GM23338 (cell line): ENCODE measurements around the gene PTP4A2. TPM values are rescaled to one million over a fixed set of nuclear protein-coding genes. Genes with fewer than 3 reads are reported as not detected.

Experiments
- ATAC-seq: fragments of 200-7000 bp; cut with Tn5 transposase; 3 replicates; pipeline ENCODE4 v1.9.1; 2020
- DNase-seq: peaks from one replicate; pipeline ENCODE4 v3.0.0-alpha.2; 2015; ENCODE audit warnings: low spot score
- H2AFZ ChIP-seq: fragments of 200-600 bp; sonication (generic); 2 replicates; pipeline ENCODE4 v1.8.0; 2016; ENCODE audit warnings: antibody characterized with exemption, mild to moderate bottlenecking, moderate library complexity
- H3F3A ChIP-seq: fragments of 200-600 bp; sonication (generic); replicated peaks from 2 replicates; pipeline ENCODE4 v1.8.0; 2017; ENCODE audit warnings: antibody characterized with exemption, mixed run types, low read depth
- H3K27ac ChIP-seq: fragments of 200-600 bp; sonication (generic); 2 replicates; pipeline ENCODE4 v1.6.1; 2016; ENCODE audit warnings: low read depth
- H3K27me3 ChIP-seq: fragments of 200-600 bp; sonication (generic); 2 replicates; pipeline ENCODE4 v1.8.0; 2016; ENCODE audit warnings: mild to moderate bottlenecking, mixed run types, moderate library complexity; ENCODE audit not compliant: insufficient read depth
- H3K36me3 ChIP-seq: fragments of 200-600 bp; sonication (generic); 2 replicates; pipeline ENCODE4 v1.8.0; 2016; ENCODE audit warnings: mild to moderate bottlenecking; ENCODE audit not compliant: insufficient read depth
- H3K4me1 ChIP-seq: fragments of 200-600 bp; sonication (generic); 2 replicates; pipeline ENCODE4 v1.8.0; 2016; ENCODE audit warnings: mild to moderate bottlenecking, moderate library complexity; ENCODE audit not compliant: insufficient read depth
- H3K4me2 ChIP-seq: fragments of 200-600 bp; sonication (generic); 2 replicates; pipeline ENCODE4 v1.7.1; 2017; ENCODE audit warnings: mixed run types
- H3K4me3 ChIP-seq: fragments of 200-600 bp; sonication (generic); 2 replicates; pipeline ENCODE4 v1.6.1; 2016; ENCODE audit warnings: mixed run types
- H3K79me2 ChIP-seq: fragments of 200-600 bp; sonication (generic); replicated peaks from 2 replicates; pipeline ENCODE4 v1.8.0; 2017; ENCODE audit warnings: mild to moderate bottlenecking; ENCODE audit not compliant: insufficient read depth
- H3K9me2 ChIP-seq: fragments of 200-600 bp; sonication (generic); 2 replicates; pipeline ENCODE4 v1.8.0; 2017; ENCODE audit not compliant: insufficient read depth
- H4K20me1 ChIP-seq: fragments of 200-600 bp; sonication (generic); replicated peaks from 2 replicates; pipeline ENCODE4 v1.8.0; 2017; ENCODE audit warnings: mild to moderate bottlenecking; ENCODE audit not compliant: insufficient read depth
- H3K27ac Mint-ChIP-seq: 2 replicates; pipeline ENCODE4 v1.8.0; 2020; ENCODE audit warnings: inconsistent platforms, mild to moderate bottlenecking, moderate library complexity, mixed read lengths
- H3K27me3 Mint-ChIP-seq: 3 replicates; pipeline ENCODE4 v1.8.0; 2022; ENCODE audit warnings: low read depth, mild to moderate bottlenecking, moderate library complexity, mixed read lengths, inconsistent platforms; ENCODE audit not compliant: insufficient read depth, poor library complexity
- H3K36me3 Mint-ChIP-seq: 3 replicates; pipeline ENCODE4 v1.8.0; 2021; ENCODE audit warnings: low read depth, mild to moderate bottlenecking, inconsistent platforms, moderate library complexity, mixed read lengths
- H3K4me1 Mint-ChIP-seq: 3 replicates; pipeline ENCODE4 v1.8.0; 2020; ENCODE audit warnings: mild to moderate bottlenecking, inconsistent platforms, mixed read lengths
- H3K4me3 Mint-ChIP-seq: 3 replicates; pipeline ENCODE4 v1.8.0; 2021; ENCODE audit warnings: moderate library complexity, mild to moderate bottlenecking, inconsistent platforms, mixed read lengths
- H3K9me3 Mint-ChIP-seq: 3 replicates; pipeline ENCODE4 v1.8.0; 2020; ENCODE audit warnings: moderate library complexity, mild to moderate bottlenecking, inconsistent platforms, mixed read lengths
- CREB1 ChIP-seq: fragments of 250-450 bp; sonication (Bioruptor Pico); IDR thresholded peaks from 2 replicates; pipeline ENCODE4 v1.5.0; 2020; ENCODE audit warnings: low read depth, mild to moderate bottlenecking, moderate library complexity
- EZH2 ChIP-seq: fragments of 200-600 bp; sonication (generic); IDR thresholded peaks from one replicate; pipeline ENCODE4 v1.8.0; 2017; ENCODE audit warnings: antibody characterized with exemption, mild to moderate bottlenecking, low read depth; ENCODE audit not compliant: unreplicated experiment
- JUNB ChIP-seq: IDR thresholded peaks from one replicate; pipeline ENCODE4 v1.6.1; 2016; ENCODE audit warnings: antibody characterized with exemption; ENCODE audit not compliant: unreplicated experiment
- POLR2AphosphoS5 ChIP-seq: IDR thresholded peaks from 2 replicates; pipeline ENCODE4 v1.6.1; 2016; ENCODE audit warnings: antibody characterized with exemption, low read depth
- ZNF114 ChIP-seq: fragments of 250-450 bp; sonication (Bioruptor Pico); IDR thresholded peaks from 2 replicates; pipeline ENCODE4 v1.5.0; 2020; ENCODE audit warnings: mild to moderate bottlenecking, moderate library complexity
- ZNF331 ChIP-seq: fragments of 250-450 bp; sonication (Bioruptor Pico); IDR thresholded peaks from 2 replicates; pipeline ENCODE4 v1.5.0; 2020; ENCODE audit warnings: low read depth, mild to moderate bottlenecking, moderate library complexity
- polyA plus RNA-seq: library from polyadenylated mRNA; unstranded; fragments of >200 nt; fragmentation: Nextera tagmentation; extraction: Ambion mirVana; gene quantifications from 2 replicates; pipeline ENCODE4 v1.2.1, GENCODE V29; 2016
- total RNA-seq: library from RNA; depleted of rRNA; stranded (reverse); fragments of >200 nt; shearing (Covaris generic); gene quantifications from 2 replicates; pipeline ENCODE4 v1.2.3, GENCODE V29; 2014
- TF ChIP-seq, protein P1 (sequence below): IDR thresholded peaks from 2 replicates; pipeline ENCODE4 v1.6.1; 2016; ENCODE audit warnings: antibody characterized with exemption
- TF ChIP-seq, protein P2 (sequence below): IDR thresholded peaks from one replicate; pipeline ENCODE4 v1.6.1; 2018; ENCODE audit warnings: antibody characterized with exemption; ENCODE audit not compliant: unreplicated experiment

PTP4A2 gene
- total and polyA plus RNA-seq, 2 experiments from 2014 or later = 153 to 260 TPM

- Histone ChIP-seq H4K20me1 (no peaks in the 10 kb centered on the region), H3F3A (no peaks in the 10 kb centered on the region), H3K27ac (no peak overlapping the region), H3K9me2 (no peaks in the 10 kb centered on the region), H3K4me3 (no peak overlapping the region), H3K27me3 (no peaks in the 10 kb centered on the region), H3K79me2 (no peaks in the 10 kb centered on the region), H3K4me1 (no peaks in the 10 kb centered on the region), H3K4me2 (no peak overlapping the region), H2AFZ (no peak overlapping the region), H3K36me3 (no peaks in the 10 kb centered on the region)
- no peaks in the 10 kb centered on the region for H3K4me1 Mint-ChIP-seq
- TF ChIP-seq, protein P1, sequence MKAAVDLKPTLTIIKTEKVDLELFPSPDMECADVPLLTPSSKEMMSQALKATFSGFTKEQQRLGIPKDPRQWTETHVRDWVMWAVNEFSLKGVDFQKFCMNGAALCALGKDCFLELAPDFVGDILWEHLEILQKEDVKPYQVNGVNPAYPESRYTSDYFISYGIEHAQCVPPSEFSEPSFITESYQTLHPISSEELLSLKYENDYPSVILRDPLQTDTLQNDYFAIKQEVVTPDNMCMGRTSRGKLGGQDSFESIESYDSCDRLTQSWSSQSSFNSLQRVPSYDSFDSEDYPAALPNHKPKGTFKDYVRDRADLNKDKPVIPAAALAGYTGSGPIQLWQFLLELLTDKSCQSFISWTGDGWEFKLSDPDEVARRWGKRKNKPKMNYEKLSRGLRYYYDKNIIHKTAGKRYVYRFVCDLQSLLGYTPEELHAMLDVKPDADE = no peak
- no peak for TF ChIP-seq EZH2
- TF ChIP-seq ZNF331 (CRISPR knock-in tag) = no peak
- no peak for TF ChIP-seq CREB1 (CRISPR knock-in tag)
- no peak for TF ChIP-seq JUNB
- TF ChIP-seq ZNF114 (CRISPR knock-in tag) = no peak
- TF ChIP-seq, protein P2, sequence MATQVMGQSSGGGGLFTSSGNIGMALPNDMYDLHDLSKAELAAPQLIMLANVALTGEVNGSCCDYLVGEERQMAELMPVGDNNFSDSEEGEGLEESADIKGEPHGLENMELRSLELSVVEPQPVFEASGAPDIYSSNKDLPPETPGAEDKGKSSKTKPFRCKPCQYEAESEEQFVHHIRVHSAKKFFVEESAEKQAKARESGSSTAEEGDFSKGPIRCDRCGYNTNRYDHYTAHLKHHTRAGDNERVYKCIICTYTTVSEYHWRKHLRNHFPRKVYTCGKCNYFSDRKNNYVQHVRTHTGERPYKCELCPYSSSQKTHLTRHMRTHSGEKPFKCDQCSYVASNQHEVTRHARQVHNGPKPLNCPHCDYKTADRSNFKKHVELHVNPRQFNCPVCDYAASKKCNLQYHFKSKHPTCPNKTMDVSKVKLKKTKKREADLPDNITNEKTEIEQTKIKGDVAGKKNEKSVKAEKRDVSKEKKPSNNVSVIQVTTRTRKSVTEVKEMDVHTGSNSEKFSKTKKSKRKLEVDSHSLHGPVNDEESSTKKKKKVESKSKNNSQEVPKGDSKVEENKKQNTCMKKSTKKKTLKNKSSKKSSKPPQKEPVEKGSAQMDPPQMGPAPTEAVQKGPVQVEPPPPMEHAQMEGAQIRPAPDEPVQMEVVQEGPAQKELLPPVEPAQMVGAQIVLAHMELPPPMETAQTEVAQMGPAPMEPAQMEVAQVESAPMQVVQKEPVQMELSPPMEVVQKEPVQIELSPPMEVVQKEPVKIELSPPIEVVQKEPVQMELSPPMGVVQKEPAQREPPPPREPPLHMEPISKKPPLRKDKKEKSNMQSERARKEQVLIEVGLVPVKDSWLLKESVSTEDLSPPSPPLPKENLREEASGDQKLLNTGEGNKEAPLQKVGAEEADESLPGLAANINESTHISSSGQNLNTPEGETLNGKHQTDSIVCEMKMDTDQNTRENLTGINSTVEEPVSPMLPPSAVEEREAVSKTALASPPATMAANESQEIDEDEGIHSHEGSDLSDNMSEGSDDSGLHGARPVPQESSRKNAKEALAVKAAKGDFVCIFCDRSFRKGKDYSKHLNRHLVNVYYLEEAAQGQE = no peak
- no peak for TF ChIP-seq POLR2AphosphoS5
- no peak overlapping the region for H3K4me3 Mint-ChIP-seq
- H3K27ac Mint-ChIP-seq = no peak overlapping the region
- H3K9me3 Mint-ChIP-seq = no peaks in the 10 kb centered on the region
- ATAC-seq = no peak
- no peak for DNase-seq
- H3K36me3 Mint-ChIP-seq = no peaks in the 10 kb centered on the region
- H3K27me3 Mint-ChIP-seq = peaks cover 5% of the 10 kb centered on the region
These were observed 77.6 kb downstream of the PTP4A2 start for GRCh38 chr1:31860581-31860980.

DNA sequence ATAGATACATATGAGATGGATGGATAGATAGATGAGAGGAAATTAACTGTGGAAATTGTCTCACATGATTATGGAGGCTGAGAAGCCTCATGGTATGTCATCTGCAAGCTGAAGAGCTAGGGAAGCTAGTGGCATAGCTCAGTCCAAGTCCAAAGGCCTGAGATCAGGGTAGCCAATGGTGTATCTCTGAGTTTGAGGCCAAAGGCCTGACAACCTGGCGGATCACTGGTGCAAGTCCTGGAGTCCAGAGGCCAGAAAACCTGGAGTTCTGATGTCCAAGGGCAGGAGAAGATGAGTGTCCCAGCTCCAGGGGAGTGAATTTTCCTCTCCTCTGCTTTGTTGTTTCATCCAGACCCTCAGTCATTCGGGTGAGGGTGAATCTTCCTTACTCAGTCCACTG, 78.4 kb downstream of the PTP4A2 start:
- no peaks in the 10 kb centered on the region for H3F3A ChIP-seq
- H3K4me1 Mint-ChIP-seq = no peaks in the 10 kb centered on the region
- H3K4me1 ChIP-seq = no peaks in the 10 kb centered on the region
- no peaks in the 10 kb centered on the region for H3K36me3 Mint-ChIP-seq
- ATAC-seq = no peak
- no peaks in the 10 kb centered on the region for H3K36me3 ChIP-seq
- no peak overlapping the region for H3K4me3 Mint-ChIP-seq
- H3K27ac Mint-ChIP-seq = no peak overlapping the region
- H3K27me3 Mint-ChIP-seq = peaks cover 1% of the 10 kb centered on the region
- H3K27me3 ChIP-seq = no peaks in the 10 kb centered on the region
- H2AFZ ChIP-seq = no peak overlapping the region
- no peak for TF ChIP-seq JUNB
- TF ChIP-seq, protein P2 = no peak
- H3K79me2 ChIP-seq = no peaks in the 10 kb centered on the region
- H3K27ac ChIP-seq = no peak overlapping the region
- no peaks in the 10 kb centered on the region for H3K9me2 ChIP-seq
- no peaks in the 10 kb centered on the region for H4K20me1 ChIP-seq
- no peak overlapping the region for H3K4me2 ChIP-seq
- H3K9me3 Mint-ChIP-seq = no peaks in the 10 kb centered on the region
- no peak overlapping the region for H3K4me3 ChIP-seq
- DNase-seq = no peak
